HepG2 (cell line): ENCODE measurements around the gene MTFR1L. TPM values are rescaled to one million over a fixed set of nuclear protein-coding genes. Genes with fewer than 3 reads are reported as not detected.
A peak's percentile ranks its signal among the peaks of the same experiment; 100 is the strongest.

Source experiments
- DDIT3 ChIP-seq: sonication (generic); formaldehyde crosslinking; IDR thresholded peaks from 2 replicates; pipeline ENCODE4 v1.4.0; 2020; ENCODE audit warnings: mild to moderate bottlenecking, missing genetic modification reagents
- DR1 ChIP-seq: sonication (generic); formaldehyde crosslinking; IDR thresholded peaks from 2 replicates; pipeline ENCODE4 v1.8.0; 2021; ENCODE audit warnings: mild to moderate bottlenecking, missing genetic modification reagents, inconsistent platforms
- HMG20A ChIP-seq: IDR thresholded peaks from 2 replicates; pipeline ENCODE4 v1.6.1; 2016; ENCODE audit warnings: borderline replicate concordance
- HNF1A ChIP-seq, 2 experiments: sonication (generic) in 1 of 2; formaldehyde crosslinking in 1 of 2; IDR thresholded peaks; 2 replicates each; pipeline versions ENCODE4 v1.4.0 to v1.6.1; 2016 to 2020; ENCODE audit warnings: borderline replicate concordance in 1 of 2, low read depth in 1 of 2, mild to moderate bottlenecking in 1 of 2, missing genetic modification reagents in 1 of 2
- ISL2 ChIP-seq: sonication (generic); formaldehyde crosslinking; IDR thresholded peaks from 2 replicates; pipeline ENCODE4 v1.5.0; 2020; ENCODE audit warnings: missing genetic modification reagents
- KAT7 ChIP-seq: IDR thresholded peaks from 2 replicates; pipeline ENCODE4 v1.6.1; 2018; ENCODE audit warnings: borderline replicate concordance, missing compliant biosample characterization
- KLF6 ChIP-seq: IDR thresholded peaks from 2 replicates; pipeline ENCODE4 v1.8.0; 2016; ENCODE audit warnings: missing biosample characterization, missing genetic modification reagents
- NFKB2 ChIP-seq: sonication (generic); formaldehyde crosslinking; IDR thresholded peaks from 2 replicates; pipeline ENCODE4 v1.4.0; 2020; ENCODE audit warnings: missing genetic modification reagents, borderline replicate concordance
- PLRG1 ChIP-seq: fragments of 450-650 bp; conservative IDR thresholded peaks from 2 replicates; pipeline ENCODE4 v1.6.1; 2016
- PRMT3 ChIP-seq: sonication (generic); formaldehyde crosslinking; IDR thresholded peaks from 2 replicates; pipeline ENCODE4 v1.8.1; 2022; ENCODE audit warnings: low read depth, mild to moderate bottlenecking, moderate library complexity, missing genetic modification reagents, borderline replicate concordance
- STAG1 ChIP-seq: sonication (generic); formaldehyde crosslinking; IDR thresholded peaks from 2 replicates; pipeline ENCODE4 v1.4.0; 2020; ENCODE audit warnings: missing genetic modification reagents
- TOE1 ChIP-seq: sonication (generic); formaldehyde crosslinking; IDR thresholded peaks from 2 replicates; pipeline ENCODE4 v1.4.0; 2020; ENCODE audit warnings: mild to moderate bottlenecking, missing genetic modification reagents
- WIZ ChIP-seq: sonication (generic); formaldehyde crosslinking; IDR thresholded peaks from 2 replicates; pipeline ENCODE4 v1.5.1; 2020; ENCODE audit warnings: mild to moderate bottlenecking, missing genetic modification reagents
- ZNF337 ChIP-seq: sonication (generic); formaldehyde crosslinking; IDR thresholded peaks from 2 replicates; pipeline ENCODE4 v1.5.1; 2020; ENCODE audit warnings: missing genetic modification reagents, low read depth, mild to moderate bottlenecking, borderline replicate concordance
- ZNF563 ChIP-seq: sonication (generic); formaldehyde crosslinking; IDR thresholded peaks from 2 replicates; pipeline ENCODE4 v1.8.0; 2022; ENCODE audit warnings: mild to moderate bottlenecking, moderate library complexity, missing genetic modification reagents
- ZNF776 ChIP-seq: sonication (generic); formaldehyde crosslinking; IDR thresholded peaks from 2 replicates; pipeline ENCODE4 v1.4.0; 2020; ENCODE audit warnings: mild to moderate bottlenecking, missing genetic modification reagents
- polyA plus RNA-seq, 8 experiments: library from polyadenylated mRNA; depleted of rRNA in 3 of 8; stranded (reverse) in 7 of 8; unstranded in 1 of 8; fragments of >200 nt; fragmentation: Illumina TruSeq in 4 of 8; extraction: Trizol in 4 of 8; gene quantifications; 2 replicates each; pipeline versions ENCODE4 v1.2.1 to v1.2.3, GENCODE V29; 2011 to 2016; ENCODE audit warnings: low read depth in 4 of 8, missing spikeins in 1 of 8, mixed read lengths in 1 of 8; ENCODE audit not compliant: insufficient read depth in 1 of 8
- total RNA-seq, 5 experiments: library from RNA; depleted of rRNA; stranded (reverse); fragments of >200 nt; fragmentation: Illumina TruSeq; extraction: Trizol; gene quantifications; 2 replicates each; pipeline ENCODE4 v1.2.3, GENCODE V29; 2016; ENCODE audit warnings: low read depth in 1 of 5
- TF ChIP-seq, protein P1 (sequence below): IDR thresholded peaks from 2 replicates; pipeline ENCODE4 v1.6.1; 2016; ENCODE audit warnings: low read depth, missing genetic modification reagents, missing compliant biosample characterization
- TF ChIP-seq, protein P2 (sequence below): sonication (generic); formaldehyde crosslinking; IDR thresholded peaks from 2 replicates; pipeline ENCODE4 v1.8.0; 2022; ENCODE audit warnings: mild to moderate bottlenecking, missing genetic modification reagents, moderate library complexity

The MTFR1L gene
- total and polyA plus RNA-seq, 2 of the 13 experiments (the other 11 are each of a cell fraction or from before 2014, with no cell fraction given) = 38.0 to 55.7 TPM

DNA sequence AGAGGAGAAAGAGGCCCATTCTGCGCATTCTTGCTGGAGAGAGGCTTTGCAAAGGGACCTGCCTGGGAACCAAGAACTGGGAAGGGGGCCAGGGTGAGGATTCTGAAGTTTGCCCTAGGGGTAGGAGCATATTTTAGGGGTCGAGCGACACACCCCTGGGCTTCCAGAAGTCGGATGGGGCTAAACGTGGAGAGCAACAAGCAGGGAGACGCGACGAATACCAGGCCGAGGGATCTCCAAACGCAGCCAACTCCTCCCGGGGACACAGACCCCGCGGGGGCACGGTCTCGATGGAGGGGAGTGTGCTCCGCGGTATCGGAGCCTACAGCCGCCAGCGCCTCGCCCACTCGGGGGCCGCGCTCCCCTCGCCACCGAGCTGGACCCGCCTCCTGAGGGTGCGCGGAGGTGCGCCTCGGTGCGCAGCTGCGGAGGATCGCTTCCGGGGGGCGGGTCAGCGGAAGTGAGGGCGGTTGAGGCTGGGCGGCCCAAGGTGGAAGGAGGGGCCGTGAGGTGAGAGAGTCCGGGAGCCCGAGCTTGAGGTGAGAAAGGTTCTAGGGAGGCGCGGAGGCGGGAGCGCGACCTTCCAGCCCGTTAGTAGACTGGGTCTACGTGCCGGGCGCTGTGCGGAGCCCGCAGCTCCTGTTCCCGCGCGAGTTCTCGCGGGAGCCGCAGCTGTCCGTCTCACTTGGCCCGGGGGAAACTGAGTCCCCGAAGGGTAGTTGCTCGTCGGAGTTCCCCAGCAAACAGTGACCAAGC lies at the start of gene MTFR1L (continued):
- TF ChIP-seq DDIT3 (CRISPR knock-in tag) (no peak), WIZ (CRISPR knock-in tag) (peak; percentile 72), HNF1A (IDR thresholded peaks at IDR 0.05; ENCODE audit: low read depth) (no peak), HNF1A (CRISPR knock-in tag; IDR thresholded peaks at IDR 0.05; ENCODE audit: borderline replicate concordance) (no peak; the same call in 1 of the 2 replicates), PRMT3 (CRISPR knock-in tag) (0 out of 2 replicates have a peak, but pooled peaks have one; percentile 25), HMG20A (CRISPR knock-in tag) (peak; percentile 46; the same call in 1 of the 2 replicates), DR1 (CRISPR knock-in tag) (peak; percentile 66), KLF6 (CRISPR knock-in tag) (peak; percentile 52; the same call in 1 of the 2 replicates), ZNF337 (CRISPR knock-in tag) (0 out of 2 replicates have a peak, but pooled peaks have one; percentile 3), ISL2 (CRISPR knock-in tag) (no peak), STAG1 (CRISPR knock-in tag) (no peak), ZNF776 (peak; percentile 75; the same call in 1 of the 2 replicates), PLRG1 (no peak), TOE1 (no peak), KAT7 (CRISPR knock-in tag) (peak; percentile 50; the same call in 1 of the 2 replicates), ZNF563 (peak; percentile 51; the same call in 1 of the 2 replicates), NFKB2 (CRISPR knock-in tag) (no peak; the same call in 1 of the 2 replicates)
- TF ChIP-seq, protein P1, sequence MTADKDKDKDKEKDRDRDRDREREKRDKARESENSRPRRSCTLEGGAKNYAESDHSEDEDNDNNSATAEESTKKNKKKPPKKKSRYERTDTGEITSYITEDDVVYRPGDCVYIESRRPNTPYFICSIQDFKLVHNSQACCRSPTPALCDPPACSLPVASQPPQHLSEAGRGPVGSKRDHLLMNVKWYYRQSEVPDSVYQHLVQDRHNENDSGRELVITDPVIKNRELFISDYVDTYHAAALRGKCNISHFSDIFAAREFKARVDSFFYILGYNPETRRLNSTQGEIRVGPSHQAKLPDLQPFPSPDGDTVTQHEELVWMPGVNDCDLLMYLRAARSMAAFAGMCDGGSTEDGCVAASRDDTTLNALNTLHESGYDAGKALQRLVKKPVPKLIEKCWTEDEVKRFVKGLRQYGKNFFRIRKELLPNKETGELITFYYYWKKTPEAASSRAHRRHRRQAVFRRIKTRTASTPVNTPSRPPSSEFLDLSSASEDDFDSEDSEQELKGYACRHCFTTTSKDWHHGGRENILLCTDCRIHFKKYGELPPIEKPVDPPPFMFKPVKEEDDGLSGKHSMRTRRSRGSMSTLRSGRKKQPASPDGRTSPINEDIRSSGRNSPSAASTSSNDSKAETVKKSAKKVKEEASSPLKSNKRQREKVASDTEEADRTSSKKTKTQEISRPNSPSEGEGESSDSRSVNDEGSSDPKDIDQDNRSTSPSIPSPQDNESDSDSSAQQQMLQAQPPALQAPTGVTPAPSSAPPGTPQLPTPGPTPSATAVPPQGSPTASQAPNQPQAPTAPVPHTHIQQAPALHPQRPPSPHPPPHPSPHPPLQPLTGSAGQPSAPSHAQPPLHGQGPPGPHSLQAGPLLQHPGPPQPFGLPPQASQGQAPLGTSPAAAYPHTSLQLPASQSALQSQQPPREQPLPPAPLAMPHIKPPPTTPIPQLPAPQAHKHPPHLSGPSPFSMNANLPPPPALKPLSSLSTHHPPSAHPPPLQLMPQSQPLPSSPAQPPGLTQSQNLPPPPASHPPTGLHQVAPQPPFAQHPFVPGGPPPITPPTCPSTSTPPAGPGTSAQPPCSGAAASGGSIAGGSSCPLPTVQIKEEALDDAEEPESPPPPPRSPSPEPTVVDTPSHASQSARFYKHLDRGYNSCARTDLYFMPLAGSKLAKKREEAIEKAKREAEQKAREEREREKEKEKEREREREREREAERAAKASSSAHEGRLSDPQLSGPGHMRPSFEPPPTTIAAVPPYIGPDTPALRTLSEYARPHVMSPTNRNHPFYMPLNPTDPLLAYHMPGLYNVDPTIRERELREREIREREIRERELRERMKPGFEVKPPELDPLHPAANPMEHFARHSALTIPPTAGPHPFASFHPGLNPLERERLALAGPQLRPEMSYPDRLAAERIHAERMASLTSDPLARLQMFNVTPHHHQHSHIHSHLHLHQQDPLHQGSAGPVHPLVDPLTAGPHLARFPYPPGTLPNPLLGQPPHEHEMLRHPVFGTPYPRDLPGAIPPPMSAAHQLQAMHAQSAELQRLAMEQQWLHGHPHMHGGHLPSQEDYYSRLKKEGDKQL (CRISPR knock-in tag) = no peak
- TF ChIP-seq, protein P2, sequence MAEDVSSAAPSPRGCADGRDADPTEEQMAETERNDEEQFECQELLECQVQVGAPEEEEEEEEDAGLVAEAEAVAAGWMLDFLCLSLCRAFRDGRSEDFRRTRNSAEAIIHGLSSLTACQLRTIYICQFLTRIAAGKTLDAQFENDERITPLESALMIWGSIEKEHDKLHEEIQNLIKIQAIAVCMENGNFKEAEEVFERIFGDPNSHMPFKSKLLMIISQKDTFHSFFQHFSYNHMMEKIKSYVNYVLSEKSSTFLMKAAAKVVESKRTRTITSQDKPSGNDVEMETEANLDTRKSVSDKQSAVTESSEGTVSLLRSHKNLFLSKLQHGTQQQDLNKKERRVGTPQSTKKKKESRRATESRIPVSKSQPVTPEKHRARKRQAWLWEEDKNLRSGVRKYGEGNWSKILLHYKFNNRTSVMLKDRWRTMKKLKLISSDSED (CRISPR knock-in tag) = no peak
